Measurements from ENCODE around the gene RASSF4.

- TF ChIP-seq, protein P1, sequence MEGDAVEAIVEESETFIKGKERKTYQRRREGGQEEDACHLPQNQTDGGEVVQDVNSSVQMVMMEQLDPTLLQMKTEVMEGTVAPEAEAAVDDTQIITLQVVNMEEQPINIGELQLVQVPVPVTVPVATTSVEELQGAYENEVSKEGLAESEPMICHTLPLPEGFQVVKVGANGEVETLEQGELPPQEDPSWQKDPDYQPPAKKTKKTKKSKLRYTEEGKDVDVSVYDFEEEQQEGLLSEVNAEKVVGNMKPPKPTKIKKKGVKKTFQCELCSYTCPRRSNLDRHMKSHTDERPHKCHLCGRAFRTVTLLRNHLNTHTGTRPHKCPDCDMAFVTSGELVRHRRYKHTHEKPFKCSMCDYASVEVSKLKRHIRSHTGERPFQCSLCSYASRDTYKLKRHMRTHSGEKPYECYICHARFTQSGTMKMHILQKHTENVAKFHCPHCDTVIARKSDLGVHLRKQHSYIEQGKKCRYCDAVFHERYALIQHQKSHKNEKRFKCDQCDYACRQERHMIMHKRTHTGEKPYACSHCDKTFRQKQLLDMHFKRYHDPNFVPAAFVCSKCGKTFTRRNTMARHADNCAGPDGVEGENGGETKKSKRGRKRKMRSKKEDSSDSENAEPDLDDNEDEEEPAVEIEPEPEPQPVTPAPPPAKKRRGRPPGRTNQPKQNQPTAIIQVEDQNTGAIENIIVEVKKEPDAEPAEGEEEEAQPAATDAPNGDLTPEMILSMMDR (IDR thresholded peaks at IDR 0.05; ENCODE audit: borderline replicate concordance, extremely low read depth, low read length, poor library complexity, severe bottlenecking) = no peak
- no peak for TF ChIP-seq EZH2 (IDR thresholded peaks at IDR 0.05; ENCODE audit: borderline replicate concordance, low read depth, low read length, severe bottlenecking)
Observed at GRCh38 chr10:44995581-44995913, 35.9 kb downstream of the RASSF4 start.

Data from DND-41 (cell line).